Measurements from ENCODE around the gene AIF1L. TPM values are rescaled to one million over a fixed set of nuclear protein-coding genes. Genes with fewer than 3 reads are reported as not detected.
A peak's percentile ranks its signal among the peaks of the same experiment; 100 is the strongest.

Gene AIF1L
- total RNA-seq (4.2 and 5.3 TPM in 2 replicates), polyA plus RNA-seq (6.0 and 6.3 TPM in 2 replicates)

- Histone ChIP-seq H3K9me3 (ENCODE audit: low read depth) (no peaks in the 10 kb centered on the region), H4K20me1 (ENCODE audit: insufficient read depth, poor library complexity, severe bottlenecking) (no peaks in the 10 kb centered on the region), H3K4me2 (peak within 1 kb of the TSS; percentile 99), H3K27me3 (peaks cover 15% of the 10 kb centered on the region), H3K27ac (no peak within 1 kb of the TSS), H3K36me3 (replicated peaks; ENCODE audit: insufficient read depth, low read depth) (no peaks in the 10 kb centered on the region), H3K9me2 (replicated peaks; ENCODE audit: insufficient read depth) (no peaks in the 10 kb centered on the region), H3K79me2 (no peaks in the 10 kb centered on the region), H3K4me3 (peak within 1 kb of the TSS; percentile 52), H3K4me1 (ENCODE audit: insufficient read depth) (peaks cover 9% of the 10 kb centered on the region), H2AFZ (peak within 1 kb of the TSS; percentile 88)
- TF ChIP-seq CTCF (IDR thresholded peaks at IDR 0.05; ENCODE audit: poor library complexity) (peak; percentile 14), EZH2phosphoT487 (IDR thresholded peaks at IDR 0.05; ENCODE audit: low read depth, severe bottlenecking, unreplicated experiment) (no peak)
- peak; percentile 72 for DNase-seq (ENCODE audit: low spot score)
- under 1% methylated on average over 40 of the region's 99 CpGs for WGBS (ENCODE audit: low lambda C conversion rate, missing lambda C conversion rate)
These were observed at the start of gene AIF1L for GRCh38 chr9:131096269-131097125. Gene AIF1L (plus strand): TSS chr9:131096531. CDS start chr9:131096630, 99 bp downstream.

- Histone ChIP-seq H3K36me3 (replicated peaks; ENCODE audit: insufficient read depth, low read depth) (no peaks in the 10 kb centered on the region), H2AFZ (peak overlapping the region; percentile 76), H4K20me1 (ENCODE audit: insufficient read depth, poor library complexity, severe bottlenecking) (no peaks in the 10 kb centered on the region), H3K4me3 (no peak overlapping the region), H3K79me2 (no peaks in the 10 kb centered on the region), H3K4me2 (peak overlapping the region; percentile 72), H3K9me2 (replicated peaks; ENCODE audit: insufficient read depth) (no peaks in the 10 kb centered on the region), H3K9me3 (ENCODE audit: low read depth) (no peaks in the 10 kb centered on the region), H3K27me3 (no peaks in the 10 kb centered on the region), H3K4me1 (ENCODE audit: insufficient read depth) (no peaks in the 10 kb centered on the region), H3K27ac (no peak overlapping the region)
- no peak for TF ChIP-seq EZH2phosphoT487 (IDR thresholded peaks at IDR 0.05; ENCODE audit: low read depth, severe bottlenecking, unreplicated experiment)
- peak; percentile 93 for TF ChIP-seq CTCF (IDR thresholded peaks at IDR 0.05; ENCODE audit: poor library complexity)
- TF ChIP-seq EZH2 (IDR thresholded peaks at IDR 0.05; ENCODE audit: borderline replicate concordance) = no peak
- peak; percentile 88 for DNase-seq (ENCODE audit: low spot score)
- WGBS (ENCODE audit: low lambda C conversion rate, missing lambda C conversion rate) = 20% methylated on average over 34 of the region's 35 CpGs
These were observed 49.6 kb upstream of the AIF1L start for GRCh38 chr9:131046581-131047202.

- H4K20me1 ChIP-seq (ENCODE audit: insufficient read depth, poor library complexity, severe bottlenecking) = no peaks in the 10 kb centered on the region
- H2AFZ ChIP-seq = no peak overlapping the region
- no peaks in the 10 kb centered on the region for H3K27me3 ChIP-seq
- no peaks in the 10 kb centered on the region for H3K4me1 ChIP-seq (ENCODE audit: insufficient read depth)
- no peaks in the 10 kb centered on the region for H3K9me2 ChIP-seq (replicated peaks; ENCODE audit: insufficient read depth)
- DNase-seq (ENCODE audit: low spot score) = no peak
- TF ChIP-seq EZH2 (IDR thresholded peaks at IDR 0.05; ENCODE audit: borderline replicate concordance) (no peak), CTCF (IDR thresholded peaks at IDR 0.05; ENCODE audit: poor library complexity) (no peak), EZH2phosphoT487 (IDR thresholded peaks at IDR 0.05; ENCODE audit: low read depth, severe bottlenecking, unreplicated experiment) (no peak)
- H3K36me3 ChIP-seq (replicated peaks; ENCODE audit: insufficient read depth, low read depth) = no peaks in the 10 kb centered on the region
- 72% methylated on average over 6 of the region's 6 CpGs for WGBS (ENCODE audit: low lambda C conversion rate, missing lambda C conversion rate)
- H3K79me2 ChIP-seq = no peaks in the 10 kb centered on the region
- H3K4me3 ChIP-seq = no peak overlapping the region
- no peaks in the 10 kb centered on the region for H3K9me3 ChIP-seq (ENCODE audit: low read depth)
- H3K27ac ChIP-seq = no peak overlapping the region
- no peak overlapping the region for H3K4me2 ChIP-seq
These were observed 48.0 kb upstream of the AIF1L start for GRCh38 chr9:131048332-131048731.
